H9 (cell line): ENCODE measurements around the gene TLR10. TPM values are rescaled to one million over a fixed set of nuclear protein-coding genes. Genes with fewer than 3 reads are reported as not detected.

Experiments used
- DNase-seq: peaks from one replicate; pipeline ENCODE4 v3.0.0-alpha.2; 2017
- H2AFZ ChIP-seq: one replicate; pipeline ENCODE4 v1.6.1; 2013; ENCODE audit warnings: mild to moderate bottlenecking, low read length, control low read depth, moderate library complexity
- H2AK5ac ChIP-seq: 2 replicates; pipeline ENCODE4 v1.6.1; 2013; ENCODE audit warnings: low read length, control low read depth, mixed read lengths; ENCODE audit not compliant: insufficient read length
- H2BK120ac ChIP-seq: one replicate; pipeline ENCODE4 v1.6.1; 2013; ENCODE audit warnings: low read depth, mild to moderate bottlenecking, low read length, control low read depth, inconsistent platforms; ENCODE audit not compliant: poor library complexity, severe bottlenecking
- H2BK12ac ChIP-seq: 2 replicates; pipeline ENCODE4 v1.6.1; 2013; ENCODE audit warnings: low read length, control low read depth, mixed read lengths, low read depth; ENCODE audit not compliant: insufficient read length
- H2BK15ac ChIP-seq: 2 replicates; pipeline ENCODE4 v1.6.1; 2013; ENCODE audit warnings: low read depth, low read length, control low read depth
- H2BK20ac ChIP-seq: one replicate; pipeline ENCODE4 v1.6.1; 2013; ENCODE audit warnings: low read depth, mild to moderate bottlenecking, low read length, control low read depth, inconsistent platforms; ENCODE audit not compliant: poor library complexity, severe bottlenecking
- H2BK5ac ChIP-seq: 2 replicates; pipeline ENCODE4 v1.6.1; 2013; ENCODE audit warnings: low read length, control low read depth, mixed read lengths; ENCODE audit not compliant: insufficient read length
- H3K14ac ChIP-seq: 2 replicates; pipeline ENCODE4 v1.6.1; 2013; ENCODE audit warnings: low read length, control low read depth; ENCODE audit not compliant: insufficient read depth
- H3K18ac ChIP-seq: 2 replicates; pipeline ENCODE4 v1.6.1; 2013; ENCODE audit warnings: low read depth, mild to moderate bottlenecking, mixed read lengths, low read length, control low read depth; ENCODE audit not compliant: insufficient read length
- H3K23ac ChIP-seq: 2 replicates; pipeline ENCODE4 v1.6.1; 2013; ENCODE audit warnings: low read length, control low read depth, mixed read lengths, low read depth; ENCODE audit not compliant: insufficient read length
- H3K23me2 ChIP-seq: 2 replicates; pipeline ENCODE4 v1.6.1; 2013; ENCODE audit warnings: low read depth, mild to moderate bottlenecking, mixed read lengths, low read length, control low read depth; ENCODE audit not compliant: insufficient read length, poor library complexity, severe bottlenecking
- H3K27ac ChIP-seq: 2 replicates; pipeline ENCODE4 v1.5.1; 2013; ENCODE audit warnings: low read length, control low read depth, mixed read lengths, low read depth; ENCODE audit not compliant: insufficient read length
- H3K27me3 ChIP-seq: 2 replicates; pipeline ENCODE4 v1.6.1; 2013; ENCODE audit warnings: low read length, control low read depth, inconsistent platforms; ENCODE audit not compliant: insufficient read depth
- H3K4ac ChIP-seq: 2 replicates; pipeline ENCODE4 v1.6.1; 2013; ENCODE audit warnings: low read depth, mild to moderate bottlenecking, control low read depth, inconsistent platforms, low read length, moderate library complexity
- H3K4me1 ChIP-seq: 2 replicates; pipeline ENCODE4 v1.6.1; 2013; ENCODE audit warnings: low read length, control low read depth, inconsistent platforms; ENCODE audit not compliant: insufficient read depth
- H3K4me2 ChIP-seq: 2 replicates; pipeline ENCODE4 v1.6.1; 2013; ENCODE audit warnings: low read length, control low read depth, mixed read lengths; ENCODE audit not compliant: insufficient read length, insufficient read depth
- H3K56ac ChIP-seq: 2 replicates; pipeline ENCODE4 v1.6.1; 2013; ENCODE audit warnings: low read depth, mild to moderate bottlenecking, mixed read lengths, low read length, control low read depth; ENCODE audit not compliant: insufficient read length
- H3K79me1 ChIP-seq: 2 replicates; pipeline ENCODE4 v1.6.1; 2013; ENCODE audit warnings: low read depth, mild to moderate bottlenecking, moderate library complexity, low read length, control low read depth, inconsistent platforms; ENCODE audit not compliant: insufficient read depth, poor library complexity, severe bottlenecking
- H3K79me2 ChIP-seq: 2 replicates; pipeline ENCODE4 v1.6.1; 2013; ENCODE audit warnings: low read length, control low read depth, inconsistent platforms; ENCODE audit not compliant: insufficient read depth
- H3K9ac ChIP-seq: 2 replicates; pipeline ENCODE4 v1.6.1; 2013; ENCODE audit warnings: low read length, control low read depth, mixed read lengths; ENCODE audit not compliant: insufficient read length; ENCODE audit errors: extremely low read depth
- H3K9me3 ChIP-seq: one replicate; pipeline ENCODE4 v1.6.1; 2013; ENCODE audit warnings: low read depth, low read length, inconsistent platforms; ENCODE audit not compliant: control insufficient read depth
- H3T11ph ChIP-seq: one replicate; pipeline ENCODE4 v1.6.1; 2013; ENCODE audit warnings: mild to moderate bottlenecking, low read length, control low read depth, inconsistent platforms
- H4K20me1 ChIP-seq: one replicate; pipeline ENCODE4 v1.6.1; 2013; ENCODE audit not compliant: control insufficient read depth, insufficient read length, insufficient read depth
- H4K5ac ChIP-seq: 2 replicates; pipeline ENCODE4 v1.6.1; 2013; ENCODE audit warnings: low read depth, mild to moderate bottlenecking, mixed read lengths, low read length, control low read depth; ENCODE audit not compliant: insufficient read length
- H4K8ac ChIP-seq: replicated peaks from 2 replicates; pipeline ENCODE4 v1.6.1; 2013; ENCODE audit warnings: low read length, control low read depth, mixed read lengths, low read depth; ENCODE audit not compliant: insufficient read length
- H4K91ac ChIP-seq: 2 replicates; pipeline ENCODE4 v1.6.1; 2013; ENCODE audit warnings: low read depth, mild to moderate bottlenecking, moderate library complexity, mixed read lengths, low read length, control low read depth; ENCODE audit not compliant: insufficient read length
- H3K27ac Mint-ChIP-seq, 3 experiments: 2 replicates in 2 of 3; 3 replicates in 1 of 3; pipeline ENCODE4 v1.8.0; 2020 to 2021; ENCODE audit warnings: mixed read lengths in 3 of 3, mild to moderate bottlenecking in 1 of 3, moderate library complexity in 1 of 3
- H3K27me3 Mint-ChIP-seq: 2 replicates; pipeline ENCODE4 v1.8.0; 2021; ENCODE audit warnings: low read depth, mild to moderate bottlenecking, moderate library complexity, mixed read lengths
- H3K36me3 Mint-ChIP-seq, 3 experiments: 2 replicates in 2 of 3; 3 replicates in 1 of 3; pipeline ENCODE4 v1.8.0; 2020 to 2021; ENCODE audit warnings: low read depth in 3 of 3, mixed read lengths in 3 of 3; ENCODE audit not compliant: insufficient read depth in 1 of 3
- H3K4me1 Mint-ChIP-seq, 2 experiments: 2 replicates each; pipeline ENCODE4 v1.8.0; 2020; ENCODE audit warnings: mixed read lengths in 2 of 2
- H3K4me3 Mint-ChIP-seq, 2 experiments: 2 replicates in 1 of 2; 3 replicates in 1 of 2; pipeline ENCODE4 v1.8.0; 2020 to 2021; ENCODE audit warnings: mild to moderate bottlenecking in 2 of 2, mixed read lengths in 2 of 2, moderate library complexity in 1 of 2
- H3K9me3 Mint-ChIP-seq, 2 experiments: 2 replicates in 1 of 2; 3 replicates in 1 of 2; pipeline ENCODE4 v1.8.0; 2020; ENCODE audit warnings: mild to moderate bottlenecking in 2 of 2, mixed read lengths in 2 of 2, moderate library complexity in 1 of 2
- WGBS: extraction: QIAGEN DNeasy Blood & Tissue Kit; methylation state at CpG from one replicate; pipeline ENCODE4 v1.1.7; 2013; ENCODE audit warnings: missing lambda C conversion rate, low lambda C conversion rate, mixed read lengths; ENCODE audit not compliant: insufficient read length; ENCODE audit errors: extremely low coverage; 5-methylcytosine and 5-hydroxymethylcytosine counted together
- total RNA-seq: library from RNA; stranded (reverse); gene quantifications from 2 replicates; pipeline ENCODE4 v1.2.1, GENCODE V29; 2021
- TF ChIP-seq, protein P1 (sequence below): fragments of 200-600 bp; sonication (generic); conservative IDR thresholded peaks from 3 replicates; pipeline ENCODE4 v1.8.0; 2021; ENCODE audit warnings: antibody characterized with exemption, mild to moderate bottlenecking

The TLR10 gene
- total RNA-seq, 1 experiment from 2014 or later: not detected

DNA sequence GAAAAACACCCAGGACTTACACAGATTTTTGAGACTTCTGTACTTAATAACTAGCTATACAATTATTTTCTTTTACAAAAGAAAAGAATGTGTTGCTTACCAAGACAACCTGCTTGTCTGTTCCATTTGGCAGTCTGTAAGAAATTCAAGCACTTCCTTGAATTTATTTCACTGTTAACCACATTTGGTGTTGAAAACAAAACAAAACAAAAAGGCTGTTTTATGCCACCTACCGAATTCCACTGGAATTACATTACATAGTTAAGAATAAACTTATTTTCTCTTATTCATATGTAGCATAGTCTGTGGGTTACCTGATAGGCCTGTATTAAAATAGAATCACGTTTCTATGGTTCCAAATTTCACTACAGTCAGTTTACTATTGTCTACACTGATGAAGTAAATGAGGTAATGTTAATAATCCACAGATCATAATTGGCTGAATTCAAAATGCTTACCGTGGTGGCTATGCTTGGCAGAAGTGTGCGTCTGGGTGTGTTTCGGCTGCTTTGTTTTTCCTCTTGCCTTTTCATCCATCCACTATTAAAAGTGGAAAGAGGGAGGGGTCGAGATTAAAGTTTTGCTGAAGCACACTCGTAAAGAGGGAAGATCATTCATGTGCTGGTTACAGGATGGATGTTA, 22.0 kb upstream of the TLR10 start, which contains the start of gene TLR1:
TSS of gene TLR1 (minus strand) at position 138 of the 642 bp plus-strand sequence. CDS start 5,960 bp downstream, outside the sequence.
- H4K8ac ChIP-seq: no peak within 1 kb of the TSS
- no peak within 1 kb of the TSS for H2AK5ac ChIP-seq
- H3K9ac ChIP-seq: no peak within 1 kb of the TSS
- H2BK15ac ChIP-seq: no peak within 1 kb of the TSS
- H3K23me2 ChIP-seq: no peaks in the 10 kb centered on the region
- H4K20me1 ChIP-seq: no peaks in the 10 kb centered on the region
- H3K9me3 Mint-ChIP-seq: peaks cover 35 to 54% of the 10 kb centered on the region in 2 experiments
- no CpG with 5 or more reads among the region's 7 CpGs for WGBS
- no peak within 1 kb of the TSS for H3K4me2 ChIP-seq
- H3K4me3 Mint-ChIP-seq: no peak within 1 kb of the TSS
- H3K27me3 ChIP-seq: no peaks in the 10 kb centered on the region
- H2BK12ac ChIP-seq: no peak within 1 kb of the TSS
- H3K36me3 Mint-ChIP-seq: peaks cover 16 to 29% (median 17%) of the 10 kb centered on the region in 3 experiments
- no peak within 1 kb of the TSS for H2BK20ac ChIP-seq
- no peak within 1 kb of the TSS for H2BK120ac ChIP-seq
- TF ChIP-seq, protein P1, sequence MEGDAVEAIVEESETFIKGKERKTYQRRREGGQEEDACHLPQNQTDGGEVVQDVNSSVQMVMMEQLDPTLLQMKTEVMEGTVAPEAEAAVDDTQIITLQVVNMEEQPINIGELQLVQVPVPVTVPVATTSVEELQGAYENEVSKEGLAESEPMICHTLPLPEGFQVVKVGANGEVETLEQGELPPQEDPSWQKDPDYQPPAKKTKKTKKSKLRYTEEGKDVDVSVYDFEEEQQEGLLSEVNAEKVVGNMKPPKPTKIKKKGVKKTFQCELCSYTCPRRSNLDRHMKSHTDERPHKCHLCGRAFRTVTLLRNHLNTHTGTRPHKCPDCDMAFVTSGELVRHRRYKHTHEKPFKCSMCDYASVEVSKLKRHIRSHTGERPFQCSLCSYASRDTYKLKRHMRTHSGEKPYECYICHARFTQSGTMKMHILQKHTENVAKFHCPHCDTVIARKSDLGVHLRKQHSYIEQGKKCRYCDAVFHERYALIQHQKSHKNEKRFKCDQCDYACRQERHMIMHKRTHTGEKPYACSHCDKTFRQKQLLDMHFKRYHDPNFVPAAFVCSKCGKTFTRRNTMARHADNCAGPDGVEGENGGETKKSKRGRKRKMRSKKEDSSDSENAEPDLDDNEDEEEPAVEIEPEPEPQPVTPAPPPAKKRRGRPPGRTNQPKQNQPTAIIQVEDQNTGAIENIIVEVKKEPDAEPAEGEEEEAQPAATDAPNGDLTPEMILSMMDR: peak; percentile 47; the same call in 2 of the 3 replicates
- H3K27ac Mint-ChIP-seq: no peak within 1 kb of the TSS
- peaks cover 2% of the 10 kb centered on the region; the same call in 1 of the 2 replicates for H3K27me3 Mint-ChIP-seq
- no peaks in the 10 kb centered on the region for H3K4me1 ChIP-seq
- no peak within 1 kb of the TSS for H3K23ac ChIP-seq
- H2AFZ ChIP-seq: no peak within 1 kb of the TSS
- H3K14ac ChIP-seq: no peak within 1 kb of the TSS
- H3T11ph ChIP-seq: no peak within 1 kb of the TSS
- H3K79me2 ChIP-seq: no peaks in the 10 kb centered on the region
- no peak within 1 kb of the TSS for H2BK5ac ChIP-seq
- H3K18ac ChIP-seq: no peak within 1 kb of the TSS
- no peak within 1 kb of the TSS for H3K56ac ChIP-seq
- no peak within 1 kb of the TSS for H3K4ac ChIP-seq
- DNase-seq: no peak
- no peak within 1 kb of the TSS for H4K5ac ChIP-seq
- H3K4me1 Mint-ChIP-seq: no peaks in the 10 kb centered on the region
- no peak within 1 kb of the TSS for H4K91ac ChIP-seq
- H3K27ac ChIP-seq: no peak within 1 kb of the TSS
- H3K9me3 ChIP-seq: peaks cover 12% of the 10 kb centered on the region
- no peaks in the 10 kb centered on the region for H3K79me1 ChIP-seq
